Lower leg skin (tissue), 3 donors: Measurements from ENCODE around the gene KHDC4.

Experiments
- POLR2A ChIP-seq, 2 donors: fragments of 450-650 bp; IDR thresholded peaks; one replicate each; pipeline ENCODE4 v1.6.1; 2016 to 2017; ENCODE audit warnings: antibody characterized with exemption in 2 of 2, mild to moderate bottlenecking in 1 of 2, moderate library complexity in 1 of 2
- TF ChIP-seq, protein P1 (sequence below), 3 donors: fragments of 450-650 bp; IDR thresholded peaks; one replicate each; pipeline ENCODE4 v1.5.1; 2016; ENCODE audit warnings: antibody characterized with exemption in 3 of 3, mild to moderate bottlenecking in 3 of 3, moderate library complexity in 2 of 3

- TF ChIP-seq, protein P1, sequence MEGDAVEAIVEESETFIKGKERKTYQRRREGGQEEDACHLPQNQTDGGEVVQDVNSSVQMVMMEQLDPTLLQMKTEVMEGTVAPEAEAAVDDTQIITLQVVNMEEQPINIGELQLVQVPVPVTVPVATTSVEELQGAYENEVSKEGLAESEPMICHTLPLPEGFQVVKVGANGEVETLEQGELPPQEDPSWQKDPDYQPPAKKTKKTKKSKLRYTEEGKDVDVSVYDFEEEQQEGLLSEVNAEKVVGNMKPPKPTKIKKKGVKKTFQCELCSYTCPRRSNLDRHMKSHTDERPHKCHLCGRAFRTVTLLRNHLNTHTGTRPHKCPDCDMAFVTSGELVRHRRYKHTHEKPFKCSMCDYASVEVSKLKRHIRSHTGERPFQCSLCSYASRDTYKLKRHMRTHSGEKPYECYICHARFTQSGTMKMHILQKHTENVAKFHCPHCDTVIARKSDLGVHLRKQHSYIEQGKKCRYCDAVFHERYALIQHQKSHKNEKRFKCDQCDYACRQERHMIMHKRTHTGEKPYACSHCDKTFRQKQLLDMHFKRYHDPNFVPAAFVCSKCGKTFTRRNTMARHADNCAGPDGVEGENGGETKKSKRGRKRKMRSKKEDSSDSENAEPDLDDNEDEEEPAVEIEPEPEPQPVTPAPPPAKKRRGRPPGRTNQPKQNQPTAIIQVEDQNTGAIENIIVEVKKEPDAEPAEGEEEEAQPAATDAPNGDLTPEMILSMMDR (IDR thresholded peaks at IDR 0.05), result no peak
- no peak for TF ChIP-seq POLR2A (IDR thresholded peaks at IDR 0.05)
Measured at GRCh38 chr1:155931332-155932038, 2.7 kb downstream of the KHDC4 start.
